H9 (cell line): ENCODE measurements around the gene RPS8. TPM values are rescaled to one million over a fixed set of nuclear protein-coding genes. Genes with fewer than 3 reads are reported as not detected.
A peak's percentile ranks its signal among the peaks of the same experiment; 100 is the strongest.

Experiments
- DNase-seq: peaks from one replicate; pipeline ENCODE4 v3.0.0-alpha.2; 2017
- H2AFZ ChIP-seq: one replicate; pipeline ENCODE4 v1.6.1; 2013; ENCODE audit warnings: mild to moderate bottlenecking, low read length, control low read depth, moderate library complexity
- H2AK5ac ChIP-seq: 2 replicates; pipeline ENCODE4 v1.6.1; 2013; ENCODE audit warnings: low read length, control low read depth, mixed read lengths; ENCODE audit not compliant: insufficient read length
- H2BK120ac ChIP-seq: one replicate; pipeline ENCODE4 v1.6.1; 2013; ENCODE audit warnings: low read depth, mild to moderate bottlenecking, low read length, control low read depth, inconsistent platforms; ENCODE audit not compliant: poor library complexity, severe bottlenecking
- H2BK12ac ChIP-seq: 2 replicates; pipeline ENCODE4 v1.6.1; 2013; ENCODE audit warnings: low read length, control low read depth, mixed read lengths, low read depth; ENCODE audit not compliant: insufficient read length
- H2BK15ac ChIP-seq: 2 replicates; pipeline ENCODE4 v1.6.1; 2013; ENCODE audit warnings: low read depth, low read length, control low read depth
- H2BK20ac ChIP-seq: one replicate; pipeline ENCODE4 v1.6.1; 2013; ENCODE audit warnings: low read depth, mild to moderate bottlenecking, low read length, control low read depth, inconsistent platforms; ENCODE audit not compliant: poor library complexity, severe bottlenecking
- H2BK5ac ChIP-seq: 2 replicates; pipeline ENCODE4 v1.6.1; 2013; ENCODE audit warnings: low read length, control low read depth, mixed read lengths; ENCODE audit not compliant: insufficient read length
- H3K14ac ChIP-seq: 2 replicates; pipeline ENCODE4 v1.6.1; 2013; ENCODE audit warnings: low read length, control low read depth; ENCODE audit not compliant: insufficient read depth
- H3K18ac ChIP-seq: 2 replicates; pipeline ENCODE4 v1.6.1; 2013; ENCODE audit warnings: low read depth, mild to moderate bottlenecking, mixed read lengths, low read length, control low read depth; ENCODE audit not compliant: insufficient read length
- H3K23ac ChIP-seq: 2 replicates; pipeline ENCODE4 v1.6.1; 2013; ENCODE audit warnings: low read length, control low read depth, mixed read lengths, low read depth; ENCODE audit not compliant: insufficient read length
- H3K23me2 ChIP-seq: 2 replicates; pipeline ENCODE4 v1.6.1; 2013; ENCODE audit warnings: low read depth, mild to moderate bottlenecking, mixed read lengths, low read length, control low read depth; ENCODE audit not compliant: insufficient read length, poor library complexity, severe bottlenecking
- H3K27ac ChIP-seq: 2 replicates; pipeline ENCODE4 v1.5.1; 2013; ENCODE audit warnings: low read length, control low read depth, mixed read lengths, low read depth; ENCODE audit not compliant: insufficient read length
- H3K27me3 ChIP-seq: 2 replicates; pipeline ENCODE4 v1.6.1; 2013; ENCODE audit warnings: low read length, control low read depth, inconsistent platforms; ENCODE audit not compliant: insufficient read depth
- H3K4ac ChIP-seq: 2 replicates; pipeline ENCODE4 v1.6.1; 2013; ENCODE audit warnings: low read depth, mild to moderate bottlenecking, control low read depth, inconsistent platforms, low read length, moderate library complexity
- H3K4me1 ChIP-seq: 2 replicates; pipeline ENCODE4 v1.6.1; 2013; ENCODE audit warnings: low read length, control low read depth, inconsistent platforms; ENCODE audit not compliant: insufficient read depth
- H3K4me2 ChIP-seq: 2 replicates; pipeline ENCODE4 v1.6.1; 2013; ENCODE audit warnings: low read length, control low read depth, mixed read lengths; ENCODE audit not compliant: insufficient read length, insufficient read depth
- H3K56ac ChIP-seq: 2 replicates; pipeline ENCODE4 v1.6.1; 2013; ENCODE audit warnings: low read depth, mild to moderate bottlenecking, mixed read lengths, low read length, control low read depth; ENCODE audit not compliant: insufficient read length
- H3K79me1 ChIP-seq: 2 replicates; pipeline ENCODE4 v1.6.1; 2013; ENCODE audit warnings: low read depth, mild to moderate bottlenecking, moderate library complexity, low read length, control low read depth, inconsistent platforms; ENCODE audit not compliant: insufficient read depth, poor library complexity, severe bottlenecking
- H3K79me2 ChIP-seq: 2 replicates; pipeline ENCODE4 v1.6.1; 2013; ENCODE audit warnings: low read length, control low read depth, inconsistent platforms; ENCODE audit not compliant: insufficient read depth
- H3K9ac ChIP-seq: 2 replicates; pipeline ENCODE4 v1.6.1; 2013; ENCODE audit warnings: low read length, control low read depth, mixed read lengths; ENCODE audit not compliant: insufficient read length; ENCODE audit errors: extremely low read depth
- H3K9me3 ChIP-seq: one replicate; pipeline ENCODE4 v1.6.1; 2013; ENCODE audit warnings: low read depth, low read length, inconsistent platforms; ENCODE audit not compliant: control insufficient read depth
- H3T11ph ChIP-seq: one replicate; pipeline ENCODE4 v1.6.1; 2013; ENCODE audit warnings: mild to moderate bottlenecking, low read length, control low read depth, inconsistent platforms
- H4K20me1 ChIP-seq: one replicate; pipeline ENCODE4 v1.6.1; 2013; ENCODE audit not compliant: control insufficient read depth, insufficient read length, insufficient read depth
- H4K5ac ChIP-seq: 2 replicates; pipeline ENCODE4 v1.6.1; 2013; ENCODE audit warnings: low read depth, mild to moderate bottlenecking, mixed read lengths, low read length, control low read depth; ENCODE audit not compliant: insufficient read length
- H4K8ac ChIP-seq: replicated peaks from 2 replicates; pipeline ENCODE4 v1.6.1; 2013; ENCODE audit warnings: low read length, control low read depth, mixed read lengths, low read depth; ENCODE audit not compliant: insufficient read length
- H4K91ac ChIP-seq: 2 replicates; pipeline ENCODE4 v1.6.1; 2013; ENCODE audit warnings: low read depth, mild to moderate bottlenecking, moderate library complexity, mixed read lengths, low read length, control low read depth; ENCODE audit not compliant: insufficient read length
- H3K27ac Mint-ChIP-seq, 3 experiments: 2 replicates in 2 of 3; 3 replicates in 1 of 3; pipeline ENCODE4 v1.8.0; 2020 to 2021; ENCODE audit warnings: mixed read lengths in 3 of 3, mild to moderate bottlenecking in 1 of 3, moderate library complexity in 1 of 3
- H3K27me3 Mint-ChIP-seq: 2 replicates; pipeline ENCODE4 v1.8.0; 2021; ENCODE audit warnings: low read depth, mild to moderate bottlenecking, moderate library complexity, mixed read lengths
- H3K36me3 Mint-ChIP-seq, 3 experiments: 2 replicates in 2 of 3; 3 replicates in 1 of 3; pipeline ENCODE4 v1.8.0; 2020 to 2021; ENCODE audit warnings: low read depth in 3 of 3, mixed read lengths in 3 of 3; ENCODE audit not compliant: insufficient read depth in 1 of 3
- H3K4me1 Mint-ChIP-seq, 2 experiments: 2 replicates each; pipeline ENCODE4 v1.8.0; 2020; ENCODE audit warnings: mixed read lengths in 2 of 2
- H3K4me3 Mint-ChIP-seq, 2 experiments: 2 replicates in 1 of 2; 3 replicates in 1 of 2; pipeline ENCODE4 v1.8.0; 2020 to 2021; ENCODE audit warnings: mild to moderate bottlenecking in 2 of 2, mixed read lengths in 2 of 2, moderate library complexity in 1 of 2
- H3K9me3 Mint-ChIP-seq, 2 experiments: 2 replicates in 1 of 2; 3 replicates in 1 of 2; pipeline ENCODE4 v1.8.0; 2020; ENCODE audit warnings: mild to moderate bottlenecking in 2 of 2, mixed read lengths in 2 of 2, moderate library complexity in 1 of 2
- WGBS: extraction: QIAGEN DNeasy Blood & Tissue Kit; methylation state at CpG from one replicate; pipeline ENCODE4 v1.1.7; 2013; ENCODE audit warnings: missing lambda C conversion rate, low lambda C conversion rate, mixed read lengths; ENCODE audit not compliant: insufficient read length; ENCODE audit errors: extremely low coverage; 5-methylcytosine and 5-hydroxymethylcytosine counted together
- long read RNA-seq: library from polyadenylated mRNA; unstranded; transcript quantifications from one replicate; pipeline ENCODE4 v2.0.0, GENCODE V29; 2020
- total RNA-seq: library from RNA; stranded (reverse); gene quantifications from 2 replicates; pipeline ENCODE4 v1.2.1, GENCODE V29; 2021
- TF ChIP-seq, protein P1 (sequence below): fragments of 200-600 bp; sonication (generic); conservative IDR thresholded peaks from 3 replicates; pipeline ENCODE4 v1.8.0; 2021; ENCODE audit warnings: antibody characterized with exemption, mild to moderate bottlenecking

RPS8 gene
- total RNA-seq = 2,591 and 2,595 TPM in 2 replicates
- long read RNA-seq, transcript RPS8-207 (5 exons, 1,115 nt) = minor isoform, 24 of 583 reads
- long read RNA-seq, transcript RPS8-202 (6 exons, 881 nt) = major isoform, 359 of 583 reads
- long read RNA-seq, partial matches to known transcripts = 177 of 583 reads
- long read RNA-seq, other reads (novel, unspliced or antisense) = 18 of 583 reads

GRCh38 chr1:44775078-44775929, at the start of gene RPS8:
Gene RPS8 (plus strand): TSS chr1:44775540. CDS start chr1:44775597, 57 bp downstream.
- Mint-ChIP-seq H3K9me3 (0 out of 5 replicates have a peak, but pooled peaks cover 0 to 4% of the 10 kb centered on the region in 2 experiments), H3K36me3 (peaks cover 33 to 47% (median 46%) of the 10 kb centered on the region in 3 experiments), H3K4me3 (peak within 1 kb of the TSS; percentile 81 to 95), H3K27ac (peak within 1 kb of the TSS; percentile 96 to 98 (median 97)), H3K4me1 (peaks cover 18 to 22% of the 10 kb centered on the region in 2 experiments), H3K27me3 (no peaks in the 10 kb centered on the region)
- peak within 1 kb of the TSS; percentile 23 for H3T11ph ChIP-seq
- WGBS = no CpG with 5 or more reads among the region's 65 CpGs
- no peak within 1 kb of the TSS for H2BK20ac ChIP-seq
- H3K23ac ChIP-seq = no peak within 1 kb of the TSS
- peak within 1 kb of the TSS; percentile 99 for H3K4me2 ChIP-seq
- peak within 1 kb of the TSS; percentile 33; the same call in 1 of the 2 replicates for H3K4ac ChIP-seq
- no peak within 1 kb of the TSS for H2BK120ac ChIP-seq
- H4K91ac ChIP-seq = no peak within 1 kb of the TSS
- H2BK5ac ChIP-seq = no peak within 1 kb of the TSS
- peak within 1 kb of the TSS; percentile 13 for H2AK5ac ChIP-seq
- peak within 1 kb of the TSS; percentile 83 for H4K5ac ChIP-seq
- TF ChIP-seq, protein P1, sequence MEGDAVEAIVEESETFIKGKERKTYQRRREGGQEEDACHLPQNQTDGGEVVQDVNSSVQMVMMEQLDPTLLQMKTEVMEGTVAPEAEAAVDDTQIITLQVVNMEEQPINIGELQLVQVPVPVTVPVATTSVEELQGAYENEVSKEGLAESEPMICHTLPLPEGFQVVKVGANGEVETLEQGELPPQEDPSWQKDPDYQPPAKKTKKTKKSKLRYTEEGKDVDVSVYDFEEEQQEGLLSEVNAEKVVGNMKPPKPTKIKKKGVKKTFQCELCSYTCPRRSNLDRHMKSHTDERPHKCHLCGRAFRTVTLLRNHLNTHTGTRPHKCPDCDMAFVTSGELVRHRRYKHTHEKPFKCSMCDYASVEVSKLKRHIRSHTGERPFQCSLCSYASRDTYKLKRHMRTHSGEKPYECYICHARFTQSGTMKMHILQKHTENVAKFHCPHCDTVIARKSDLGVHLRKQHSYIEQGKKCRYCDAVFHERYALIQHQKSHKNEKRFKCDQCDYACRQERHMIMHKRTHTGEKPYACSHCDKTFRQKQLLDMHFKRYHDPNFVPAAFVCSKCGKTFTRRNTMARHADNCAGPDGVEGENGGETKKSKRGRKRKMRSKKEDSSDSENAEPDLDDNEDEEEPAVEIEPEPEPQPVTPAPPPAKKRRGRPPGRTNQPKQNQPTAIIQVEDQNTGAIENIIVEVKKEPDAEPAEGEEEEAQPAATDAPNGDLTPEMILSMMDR = no peak
- H3K23me2 ChIP-seq = peaks cover 11% of the 10 kb centered on the region
- H3K9me3 ChIP-seq = no peaks in the 10 kb centered on the region
- H3K27ac ChIP-seq = peak within 1 kb of the TSS; percentile 6
- DNase-seq = peak; percentile 93
- peaks cover 17% of the 10 kb centered on the region; the same call in 1 of the 2 replicates for H3K79me2 ChIP-seq
- H3K79me1 ChIP-seq = peaks cover 2% of the 10 kb centered on the region
- no peaks in the 10 kb centered on the region for H3K4me1 ChIP-seq
- H4K20me1 ChIP-seq = peaks cover 4% of the 10 kb centered on the region
- H2BK12ac ChIP-seq = no peak within 1 kb of the TSS
- H4K8ac ChIP-seq = no peak within 1 kb of the TSS
- H3K9ac ChIP-seq = peak within 1 kb of the TSS; percentile 98
- H2BK15ac ChIP-seq = no peak within 1 kb of the TSS
- peak within 1 kb of the TSS; percentile 94 for H3K14ac ChIP-seq
- H2AFZ ChIP-seq = no peak within 1 kb of the TSS
- peak within 1 kb of the TSS; percentile 83 for H3K18ac ChIP-seq
- no peaks in the 10 kb centered on the region for H3K27me3 ChIP-seq
- H3K56ac ChIP-seq = no peak within 1 kb of the TSS
